T-cell (primary cell): ENCODE measurements around the gene RNU7-1. TPM values are rescaled to one million over a fixed set of nuclear protein-coding genes. Genes with fewer than 3 reads are reported as not detected.

ENCODE experiments used
- ATAC-seq, 4 experiments: fragments of 200-7000 bp in 3 of 4; fragments of 150-1000 bp in 1 of 4; cut with Tn5 transposase; replicated peaks in 1 of 4; 1 replicate in 3 of 4; 2 replicates in 1 of 4; pipeline ENCODE4 v1.10.0; 2021; ENCODE audit warnings: moderate library complexity in 3 of 4, mild to moderate bottlenecking in 2 of 4, moderate number of reproducible peaks in 1 of 4
- CTCF ChIA-PET, 2 donors: fragments of 300-600 bp; sonication (Branson Sonifier 250); formaldehyde crosslinking; loops; one replicate each; lab custom pipeline; 2022; ENCODE audit warnings: antibody characterized with exemption in 2 of 2; lab: Charles Lee
- POLR2A ChIA-PET, 2 donors: fragments of 300-600 bp; sonication (Branson Sonifier 250); formaldehyde crosslinking; loops; one replicate each; lab custom pipeline; 2022; ENCODE audit warnings: antibody characterized with exemption in 2 of 2; lab: Charles Lee
- DNase-seq, 35 experiments: peaks; one replicate each; pipeline versions ENCODE4 v3.0.0 to v3.0.0-alpha.2; 2013 to 2023
- H3K27ac ChIP-seq: one replicate; pipeline ENCODE4 v1.5.1; 2013; ENCODE audit warnings: low read length
- H3K27me3 ChIP-seq, 2 experiments: replicated peaks in 1 of 2; 1 replicate in 1 of 2; 2 replicates in 1 of 2; pipeline versions ENCODE4 v1.6.1 to v1.7.0; 2013; ENCODE audit warnings: low read length in 1 of 2, mixed read lengths in 1 of 2; ENCODE audit not compliant: control insufficient read depth in 2 of 2, insufficient read depth in 2 of 2; ENCODE audit errors: extremely low read depth in 1 of 2
- H3K36me3 ChIP-seq, 2 donors: 1 replicate in 1 of 2; 2 replicates in 1 of 2; pipeline versions ENCODE4 v1.6.1 to v1.7.0; 2013; ENCODE audit warnings: low read length in 1 of 2; ENCODE audit not compliant: control insufficient read depth in 2 of 2, insufficient read depth in 1 of 2; ENCODE audit errors: extremely low read depth in 1 of 2
- H3K4me1 ChIP-seq, 2 experiments: 1 replicate in 1 of 2; 2 replicates in 1 of 2; pipeline versions ENCODE4 v1.6.1 to v1.7.0; 2013; ENCODE audit warnings: low read length in 2 of 2, mixed read lengths in 1 of 2; ENCODE audit not compliant: insufficient read depth in 2 of 2, control insufficient read depth in 1 of 2; ENCODE audit errors: extremely low read depth in 1 of 2
- H3K4me3 ChIP-seq, 2 donors: 1 replicate in 1 of 2; 2 replicates in 1 of 2; pipeline versions ENCODE4 v1.5.1 to v1.7.0; 2013; ENCODE audit warnings: mild to moderate bottlenecking in 2 of 2, low read length in 1 of 2, moderate library complexity in 1 of 2; ENCODE audit not compliant: control insufficient read depth in 1 of 2; ENCODE audit errors: extremely low read depth in 1 of 2
- H3K9me3 ChIP-seq: 2 replicates; pipeline ENCODE4 v1.7.0; 2013
- H3K27ac Mint-ChIP-seq, 2 donors: one replicate each; pipeline ENCODE4 v1.8.0; 2020 to 2021; ENCODE audit warnings: mild to moderate bottlenecking in 2 of 2, mixed read lengths in 2 of 2
- H3K27me3 Mint-ChIP-seq, 2 donors: one replicate each; pipeline ENCODE4 v1.8.0; 2021 to 2022; ENCODE audit warnings: mixed read lengths in 2 of 2
- H3K36me3 Mint-ChIP-seq: one replicate; pipeline ENCODE4 v1.8.0; 2021; ENCODE audit warnings: mixed read lengths
- H3K4me1 Mint-ChIP-seq, 3 donors: one replicate each; pipeline ENCODE4 v1.8.0; 2020 to 2022; ENCODE audit warnings: mixed read lengths in 3 of 3, mild to moderate bottlenecking in 1 of 3
- H3K4me3 Mint-ChIP-seq, 3 donors: one replicate each; pipeline ENCODE4 v1.8.0; 2020 to 2022; ENCODE audit warnings: mild to moderate bottlenecking in 3 of 3, mixed read lengths in 3 of 3, moderate library complexity in 3 of 3
- H3K9me3 Mint-ChIP-seq, 3 donors: one replicate each; pipeline ENCODE4 v1.8.0; 2020 to 2022; ENCODE audit warnings: mixed read lengths in 3 of 3
- WGBS: methylation state at CpG from one replicate; pipeline ENCODE4 v1.1.5; 2013; ENCODE audit warnings: missing lambda C conversion rate; ENCODE audit not compliant: insufficient coverage; 5-methylcytosine and 5-hydroxymethylcytosine counted together
- total RNA-seq, 35 experiments: library from RNA in 6 of 35; stranded (reverse) in 6 of 35; fragments of 120-200 nt in 1 of 35; gene quantifications; one replicate each; pipeline versions ENCODE4 v1.2.1 to v1.2.4 and lab custom pipeline; 2013 to 2026

The RNU7-1 gene
- total RNA-seq, 5 donors from 2014 or later (not counting 1 experiment from before 2014, with no cell fraction given): not detected

- no peaks in the 10 kb centered on the region for H3K27me3 Mint-ChIP-seq
- WGBS: 94% methylated on average over 6 of the region's 11 CpGs
- no peak for DNase-seq
- peaks cover 32 to 44% (median 40%) of the 10 kb centered on the region in 3 donors for H3K4me1 Mint-ChIP-seq
- Histone ChIP-seq H3K4me1 (peaks cover 4 to 28% of the 10 kb centered on the region in 2 experiments), H3K27me3 (no peaks in the 10 kb centered on the region), H3K9me3 (no peaks in the 10 kb centered on the region), H3K4me3 (no peak overlapping the region), H3K27ac (no peak overlapping the region), H3K36me3 (peaks cover 0 to 23% of the 10 kb centered on the region in 2 donors)
- CTCF ChIA-PET: interaction anchor here in 1 of 2 donors (0.6 kb wide), 1 partner anchor 11 kb away, joined by 4 read pairs; no protein-coding TSS in a partner anchor
- POLR2A ChIA-PET: no interaction called here
- peak overlapping the region; percentile 36 to 91 for H3K27ac Mint-ChIP-seq
- no peak for ATAC-seq
- peaks cover 26% of the 10 kb centered on the region for H3K36me3 Mint-ChIP-seq
- H3K9me3 Mint-ChIP-seq: no peaks in the 10 kb centered on the region
- H3K4me3 Mint-ChIP-seq: peak overlapping the region in 2 of 3 donors; percentile 89 to 98
Measured at GRCh38 chr12:6916426-6917200, 27.0 kb upstream of the RNU7-1 start.

DNA sequence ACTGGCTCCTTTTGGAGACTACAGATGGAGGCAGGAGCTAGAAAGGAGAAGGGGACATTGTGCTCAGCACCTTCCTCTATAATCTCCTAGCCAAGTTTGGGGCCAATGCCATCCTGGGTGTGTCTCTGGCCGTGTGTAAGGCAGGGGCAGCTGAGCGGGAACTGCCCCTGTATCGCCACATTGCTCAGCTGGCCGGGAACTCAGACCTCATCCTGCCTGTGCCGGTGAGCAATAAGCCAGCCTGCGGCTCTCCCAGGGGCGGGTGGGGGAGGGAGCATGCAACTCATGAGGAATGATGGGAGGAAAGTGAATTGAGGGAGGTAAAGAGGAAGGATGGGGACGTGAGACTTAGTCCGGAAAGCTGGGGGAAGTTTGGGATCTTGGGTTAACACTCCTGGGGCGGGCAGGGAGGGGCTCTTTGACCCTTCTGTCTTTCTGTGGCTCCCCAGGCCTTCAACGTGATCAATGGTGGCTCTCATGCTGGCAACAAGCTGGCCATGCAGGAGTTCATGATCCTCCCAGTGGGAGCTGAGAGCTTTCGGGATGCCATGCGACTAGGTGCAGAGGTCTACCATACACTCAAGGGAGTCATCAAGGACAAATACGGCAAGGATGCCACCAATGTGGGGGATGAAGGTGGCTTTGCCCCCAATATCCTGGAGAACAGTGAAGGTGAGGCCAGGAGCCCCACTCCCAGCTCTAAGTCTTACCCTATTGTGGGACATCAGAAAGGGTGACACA is 26.0 kb upstream of the RNU7-1 start:
- H3K4me3 Mint-ChIP-seq: no peak overlapping the region
- Histone ChIP-seq H3K36me3 (peaks cover 0 to 31% of the 10 kb centered on the region in 2 donors), H3K4me1 (peaks cover 4 to 28% of the 10 kb centered on the region in 2 experiments), H3K9me3 (no peaks in the 10 kb centered on the region), H3K4me3 (no peak overlapping the region), H3K27me3 (no peaks in the 10 kb centered on the region), H3K27ac (no peak overlapping the region)
- peaks cover 30% of the 10 kb centered on the region for H3K36me3 Mint-ChIP-seq
- H3K27ac Mint-ChIP-seq: peak overlapping the region in 1 of 2 donors; percentile 55
- WGBS: 95% methylated on average over 8 of the region's 14 CpGs
- ATAC-seq (no peak), DNase-seq (no peak)
- no peaks in the 10 kb centered on the region for H3K9me3 Mint-ChIP-seq
- ChIA-PET POLR2A (no interaction called here), CTCF (no interaction called here)
- H3K27me3 Mint-ChIP-seq: no peaks in the 10 kb centered on the region
- peaks cover 32 to 47% (median 37%) of the 10 kb centered on the region in 3 donors for H3K4me1 Mint-ChIP-seq

GRCh38 chr12:6919588-6919987 is 24.0 kb upstream of the RNU7-1 start:
- Histone ChIP-seq H3K4me3 (no peak overlapping the region), H3K27ac (no peak overlapping the region), H3K36me3 (peaks cover 0 to 31% of the 10 kb centered on the region in 2 donors), H3K4me1 (peaks cover 4 to 18% of the 10 kb centered on the region in 2 experiments), H3K27me3 (no peaks in the 10 kb centered on the region), H3K9me3 (no peaks in the 10 kb centered on the region)
- Mint-ChIP-seq H3K27ac (no peak overlapping the region), H3K36me3 (peaks cover 30% of the 10 kb centered on the region), H3K9me3 (no peaks in the 10 kb centered on the region), H3K27me3 (no peaks in the 10 kb centered on the region), H3K4me3 (no peak overlapping the region), H3K4me1 (peaks cover 24 to 42% (median 29%) of the 10 kb centered on the region in 3 donors)
- no peak for DNase-seq
- ATAC-seq: no peak
- 77% methylated on average over 7 of the region's 7 CpGs for WGBS
- CTCF ChIA-PET: interaction anchor here in 1 of 2 donors (0.9 kb wide), 1 partner anchor 15 kb away, joined by 3 read pairs; the partner anchor contains the start of gene LRRC23
- POLR2A ChIA-PET: no interaction called here

DNA sequence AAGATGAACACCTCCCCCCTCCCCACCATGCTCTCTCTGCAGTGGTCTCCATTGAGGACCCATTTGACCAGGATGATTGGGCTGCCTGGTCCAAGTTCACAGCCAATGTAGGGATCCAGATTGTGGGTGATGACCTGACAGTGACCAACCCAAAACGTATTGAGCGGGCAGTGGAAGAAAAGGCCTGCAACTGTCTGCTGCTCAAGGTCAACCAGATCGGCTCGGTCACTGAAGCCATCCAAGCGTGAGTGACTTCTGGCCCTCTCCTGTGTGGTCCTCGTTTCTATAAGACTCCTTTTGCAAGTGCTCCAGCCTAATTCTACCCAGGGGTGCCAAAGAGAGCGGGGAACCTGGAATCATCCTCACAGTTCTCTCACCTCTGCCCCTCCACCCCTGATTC is 22.1 kb upstream of the RNU7-1 start:
- ChIA-PET POLR2A (no interaction called here), CTCF (interaction anchor here (0.6 to 1.4 kb wide), 4 partner anchors 26 to 187 kb away, joined by 3 to 7 read pairs (median 3); no protein-coding TSS in a partner anchor)
- ATAC-seq (no peak), DNase-seq (no peak)
- no peak overlapping the region for H3K4me3 ChIP-seq
- Mint-ChIP-seq H3K4me1 (peaks cover 17 to 36% (median 27%) of the 10 kb centered on the region in 3 donors), H3K36me3 (peaks cover 29% of the 10 kb centered on the region), H3K9me3 (no peaks in the 10 kb centered on the region), H3K27ac (no peak overlapping the region), H3K4me3 (no peak overlapping the region), H3K27me3 (no peaks in the 10 kb centered on the region)
- peaks cover 0 to 28% of the 10 kb centered on the region in 2 donors for H3K36me3 ChIP-seq
- H3K27ac ChIP-seq: no peak overlapping the region
- H3K27me3 ChIP-seq: no peaks in the 10 kb centered on the region
- H3K9me3 ChIP-seq: no peaks in the 10 kb centered on the region
- WGBS: 83% methylated on average over 6 of the region's 7 CpGs
- peaks cover 0 to 10% of the 10 kb centered on the region in 2 experiments for H3K4me1 ChIP-seq

- no peak overlapping the region for H3K4me3 Mint-ChIP-seq
- no peak for DNase-seq
- WGBS: 88% methylated on average over 9 of the region's 9 CpGs
- no peak overlapping the region for H3K27ac Mint-ChIP-seq
- Histone ChIP-seq H3K9me3 (no peaks in the 10 kb centered on the region), H3K4me1 (peaks cover 2 to 17% of the 10 kb centered on the region in 2 experiments), H3K27me3 (no peaks in the 10 kb centered on the region), H3K4me3 (no peak overlapping the region), H3K27ac (no peak overlapping the region), H3K36me3 (peaks cover 0 to 22% of the 10 kb centered on the region in 2 donors)
- H3K4me1 Mint-ChIP-seq: peaks cover 18 to 38% (median 34%) of the 10 kb centered on the region in 3 donors
- CTCF ChIA-PET: interaction anchor here (0.6 to 1.4 kb wide), 4 partner anchors 25 to 187 kb away, joined by 3 to 7 read pairs (median 4); partner anchors contain the start of gene C1RL (in 1 of the 2)
- no peaks in the 10 kb centered on the region for H3K9me3 Mint-ChIP-seq
- H3K36me3 Mint-ChIP-seq: peaks cover 23% of the 10 kb centered on the region
- ATAC-seq: no peak
- POLR2A ChIA-PET: no interaction called here
- H3K27me3 Mint-ChIP-seq: no peaks in the 10 kb centered on the region
Measured at GRCh38 chr12:6921996-6922946, 21.3 kb upstream of the RNU7-1 start.
